Neuronal stem cell (in vitro differentiated cells): ENCODE data around the gene NHS.

ENCODE experiments used
- DNase-seq: peaks from one replicate; pipeline ENCODE4 v3.0.0-alpha.2; 2013; ENCODE audit warnings: low spot score
- H2AFZ ChIP-seq: one replicate; pipeline ENCODE4 v1.6.1; 2013; ENCODE audit warnings: mild to moderate bottlenecking, low read length, inconsistent platforms
- H2AK5ac ChIP-seq: 2 replicates; pipeline ENCODE4 v1.6.1; 2013; ENCODE audit warnings: low read depth, mild to moderate bottlenecking, inconsistent platforms, low read length, moderate library complexity, mixed read lengths
- H2BK120ac ChIP-seq: 2 replicates; pipeline ENCODE4 v1.6.1; 2013; ENCODE audit warnings: low read depth, mild to moderate bottlenecking, inconsistent platforms, low read length, moderate library complexity, mixed read lengths
- H2BK12ac ChIP-seq: one replicate; pipeline ENCODE4 v1.6.1; 2013; ENCODE audit warnings: low read length, inconsistent platforms
- H2BK15ac ChIP-seq: 2 replicates; pipeline ENCODE4 v1.6.1; 2013; ENCODE audit warnings: mild to moderate bottlenecking, low read length, inconsistent platforms, mixed read lengths
- H2BK5ac ChIP-seq: one replicate; pipeline ENCODE4 v1.6.1; 2013; ENCODE audit warnings: inconsistent platforms, mild to moderate bottlenecking, low read length, moderate library complexity
- H3K14ac ChIP-seq: one replicate; pipeline ENCODE4 v1.6.1; 2013; ENCODE audit warnings: low read length, inconsistent platforms
- H3K18ac ChIP-seq: 2 replicates; pipeline ENCODE4 v1.6.1; 2013; ENCODE audit warnings: low read length, inconsistent platforms
- H3K23ac ChIP-seq: 2 replicates; pipeline ENCODE4 v1.6.1; 2013; ENCODE audit warnings: low read depth, mild to moderate bottlenecking, mixed read lengths, low read length, inconsistent platforms; ENCODE audit not compliant: poor library complexity
- H3K27ac ChIP-seq: replicated peaks from 3 replicates; pipeline ENCODE4 v1.5.1; 2013; ENCODE audit warnings: low read length, inconsistent platforms
- H3K27me3 ChIP-seq, 3 experiments: 2 replicates each; pipeline ENCODE4 v1.6.1; 2013; ENCODE audit warnings: low read length in 3 of 3, mild to moderate bottlenecking in 2 of 3, inconsistent platforms in 1 of 3, low read depth in 1 of 3, mixed read lengths in 1 of 3, moderate library complexity in 1 of 3; ENCODE audit not compliant: control insufficient read depth in 3 of 3, insufficient read depth in 3 of 3
- H3K36me3 ChIP-seq, 2 donors: replicated peaks in 1 of 2; 2 replicates each; pipeline ENCODE4 v1.6.1; 2013; ENCODE audit warnings: low read length in 2 of 2; ENCODE audit not compliant: control insufficient read depth in 2 of 2, insufficient read depth in 2 of 2
- H3K4ac ChIP-seq: 2 replicates; pipeline ENCODE4 v1.6.1; 2013; ENCODE audit warnings: inconsistent platforms, mild to moderate bottlenecking, low read length, moderate library complexity
- H3K4me1 ChIP-seq, 2 donors: 1 replicate in 1 of 2; 2 replicates in 1 of 2; pipeline ENCODE4 v1.6.1; 2013; ENCODE audit warnings: low read length in 2 of 2, low read depth in 1 of 2; ENCODE audit not compliant: control insufficient read depth in 2 of 2, insufficient read depth in 1 of 2
- H3K4me2 ChIP-seq: one replicate; pipeline ENCODE4 v1.6.1; 2013; ENCODE audit warnings: mild to moderate bottlenecking, low read length, inconsistent platforms; ENCODE audit not compliant: insufficient read depth, poor library complexity, severe bottlenecking
- H3K4me3 ChIP-seq, 2 donors: 2 replicates each; pipeline ENCODE4 v1.5.1; 2013; ENCODE audit warnings: low read length in 2 of 2, mild to moderate bottlenecking in 2 of 2, inconsistent platforms in 1 of 2, moderate library complexity in 1 of 2
- H3K79me1 ChIP-seq: one replicate; pipeline ENCODE4 v1.6.1; 2013; ENCODE audit warnings: low read depth, mild to moderate bottlenecking, inconsistent platforms, low read length, moderate library complexity
- H3K9ac ChIP-seq: one replicate; pipeline ENCODE4 v1.6.1; 2013; ENCODE audit warnings: mild to moderate bottlenecking, low read depth, low read length, inconsistent platforms; ENCODE audit not compliant: poor library complexity
- H3K9me3 ChIP-seq, 2 donors: replicated peaks in 1 of 2; 2 replicates each; pipeline versions ENCODE3 to v1.6.1; 2013; ENCODE audit warnings: low read length in 2 of 2, mild to moderate bottlenecking in 2 of 2, inconsistent platforms in 1 of 2, low read depth in 1 of 2, mixed read lengths in 1 of 2, moderate library complexity in 1 of 2; ENCODE audit not compliant: control insufficient read depth in 2 of 2, insufficient read depth in 1 of 2
- H4K8ac ChIP-seq: one replicate; pipeline ENCODE4 v1.6.1; 2013; ENCODE audit warnings: low read depth, mild to moderate bottlenecking, inconsistent platforms, low read length, moderate library complexity
- H4K91ac ChIP-seq: one replicate; pipeline ENCODE4 v1.6.1; 2013; ENCODE audit warnings: low read length, low read depth, mild to moderate bottlenecking, inconsistent platforms; ENCODE audit not compliant: poor library complexity
- WGBS, 2 donors: extraction: QIAGEN DNeasy Blood & Tissue Kit; methylation state at CpG; one replicate each; pipeline ENCODE4 v1.1.7; 2013; ENCODE audit warnings: missing lambda C conversion rate in 2 of 2, mixed read lengths in 1 of 2; ENCODE audit not compliant: insufficient read length in 2 of 2, insufficient replicate concordance in 1 of 2; ENCODE audit errors: extremely low coverage in 2 of 2; 5-methylcytosine and 5-hydroxymethylcytosine counted together

Gene NHS

DNA sequence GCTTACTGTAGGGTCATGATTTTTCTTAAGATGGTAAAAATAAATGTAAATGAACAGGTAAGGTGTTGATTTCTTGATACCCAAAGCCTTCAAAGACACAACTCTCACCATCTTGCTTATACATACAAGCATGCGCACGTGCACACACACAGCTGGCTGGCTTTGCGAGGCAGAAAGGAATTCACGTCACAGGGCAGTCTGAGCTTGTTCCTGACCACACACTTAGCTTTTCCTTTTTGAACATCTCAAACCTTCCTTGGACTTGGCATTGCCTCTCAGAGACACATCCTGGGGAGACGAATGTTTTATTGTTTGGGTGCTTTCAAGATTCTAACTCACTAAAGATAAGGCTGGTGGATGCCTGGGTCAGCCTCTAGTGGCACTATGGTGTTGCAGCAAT is 175.0 kb downstream of the NHS start:
- peaks cover 5 to 24% of the 10 kb centered on the region in 2 donors for H3K4me1 ChIP-seq
- no peak overlapping the region for H4K8ac ChIP-seq
- no peak overlapping the region for H3K4ac ChIP-seq
- no peak overlapping the region for H3K18ac ChIP-seq
- no peak overlapping the region for H2AK5ac ChIP-seq
- peak overlapping the region; percentile 2 for H2AFZ ChIP-seq
- no peak overlapping the region for H3K9ac ChIP-seq
- H3K27me3 ChIP-seq = peaks cover 0 to 8% (median 0%) of the 10 kb centered on the region in 3 experiments
- no peaks in the 10 kb centered on the region for H3K36me3 ChIP-seq
- no peaks in the 10 kb centered on the region for H3K9me3 ChIP-seq
- no peak for DNase-seq
- H2BK15ac ChIP-seq = no peak overlapping the region
- no peak overlapping the region for H3K27ac ChIP-seq
- no peak overlapping the region for H3K4me2 ChIP-seq
- no peak overlapping the region for H3K14ac ChIP-seq
- H2BK12ac ChIP-seq = no peak overlapping the region
- no peak overlapping the region for H4K91ac ChIP-seq
- no peak overlapping the region for H3K4me3 ChIP-seq
- no peak overlapping the region for H3K23ac ChIP-seq
- no peak overlapping the region for H2BK5ac ChIP-seq
- H3K79me1 ChIP-seq = no peaks in the 10 kb centered on the region
- no CpG with 5 or more reads among the region's 5 CpGs for WGBS, 2 donors
- H2BK120ac ChIP-seq = no peak overlapping the region

DNA sequence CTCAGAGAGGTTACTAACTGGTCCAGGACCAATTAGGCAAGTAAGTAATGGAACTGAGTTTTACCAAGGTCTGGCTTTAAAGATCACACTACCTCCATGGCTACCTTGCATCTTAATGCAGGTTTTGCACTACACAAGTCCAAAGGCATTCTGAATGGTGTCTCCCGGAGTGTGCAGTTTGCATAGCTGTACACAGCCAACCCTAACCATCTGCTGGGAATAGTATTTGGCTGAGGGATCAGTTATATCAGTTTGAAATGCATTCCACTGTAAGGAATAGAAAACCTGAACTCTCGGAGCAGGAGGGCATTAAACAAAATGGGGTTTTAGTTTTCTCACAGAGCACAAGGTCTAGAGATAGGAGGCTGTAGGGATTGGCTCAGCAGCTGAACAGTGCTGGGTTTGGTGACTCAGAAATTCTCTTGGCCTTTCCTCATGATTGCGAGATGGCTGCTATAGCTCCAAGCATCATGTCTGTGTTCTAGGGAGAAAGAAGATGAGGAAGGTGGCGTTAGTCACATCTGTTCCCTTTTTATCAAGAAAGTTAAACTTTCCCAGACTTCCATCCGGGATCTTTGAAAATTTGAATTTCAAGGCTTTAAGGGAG is 177.1 kb downstream of the NHS start:
- H3K14ac ChIP-seq = no peak overlapping the region
- no CpG with 5 or more reads among the region's 5 CpGs for WGBS, 2 donors
- DNase-seq = no peak
- peaks cover 0 to 8% (median 0%) of the 10 kb centered on the region in 3 experiments for H3K27me3 ChIP-seq
- no peak overlapping the region for H4K8ac ChIP-seq
- no peak overlapping the region for H2BK120ac ChIP-seq
- H2BK12ac ChIP-seq = no peak overlapping the region
- no peak overlapping the region for H2BK15ac ChIP-seq
- H3K18ac ChIP-seq = no peak overlapping the region
- H2AFZ ChIP-seq = no peak overlapping the region
- H2BK5ac ChIP-seq = no peak overlapping the region
- no peak overlapping the region for H3K4me3 ChIP-seq
- H3K4me2 ChIP-seq = no peak overlapping the region
- peaks cover 5 to 24% of the 10 kb centered on the region in 2 donors for H3K4me1 ChIP-seq
- no peak overlapping the region for H3K9ac ChIP-seq
- H3K23ac ChIP-seq = no peak overlapping the region
- H3K4ac ChIP-seq = no peak overlapping the region
- no peaks in the 10 kb centered on the region for H3K36me3 ChIP-seq
- no peaks in the 10 kb centered on the region for H3K79me1 ChIP-seq
- no peak overlapping the region for H2AK5ac ChIP-seq
- H3K9me3 ChIP-seq = no peaks in the 10 kb centered on the region
- H3K27ac ChIP-seq = no peak overlapping the region
- H4K91ac ChIP-seq = no peak overlapping the region

DNA sequence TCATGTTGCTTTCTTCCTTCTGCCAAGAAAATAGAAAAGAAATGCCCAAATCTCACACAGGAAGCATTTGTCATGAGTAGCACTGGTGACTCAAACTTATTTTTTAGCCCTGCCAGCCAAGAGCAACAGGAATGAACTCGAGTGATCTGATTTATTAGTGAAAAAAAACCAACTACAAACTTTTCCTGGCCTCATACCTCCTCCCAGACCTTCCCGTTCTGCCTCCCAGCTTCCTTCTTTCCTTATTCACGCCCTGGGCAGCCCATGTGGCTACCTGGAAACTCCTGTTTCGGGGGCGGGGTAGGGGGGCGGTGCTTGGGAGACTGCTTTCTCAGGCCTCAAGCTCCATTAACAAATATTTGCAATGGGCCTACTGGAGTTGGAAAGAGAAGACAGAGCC is 178.5 kb downstream of the NHS start:
- H3K9ac ChIP-seq = no peak overlapping the region
- peaks cover 3 to 18% of the 10 kb centered on the region in 2 donors for H3K4me1 ChIP-seq
- H4K91ac ChIP-seq = no peak overlapping the region
- H3K4me2 ChIP-seq = no peak overlapping the region
- H3K4me3 ChIP-seq = no peak overlapping the region
- no peak overlapping the region for H2BK5ac ChIP-seq
- H2BK12ac ChIP-seq = no peak overlapping the region
- H3K18ac ChIP-seq = no peak overlapping the region
- no peak overlapping the region for H3K27ac ChIP-seq
- no peak overlapping the region for H3K4ac ChIP-seq
- WGBS, 2 donors = no CpG with 5 or more reads among the region's 6 CpGs
- no peak overlapping the region for H2AK5ac ChIP-seq
- H3K23ac ChIP-seq = no peak overlapping the region
- no peaks in the 10 kb centered on the region for H3K9me3 ChIP-seq
- H2AFZ ChIP-seq = no peak overlapping the region
- H2BK120ac ChIP-seq = no peak overlapping the region
- H3K14ac ChIP-seq = no peak overlapping the region
- H3K27me3 ChIP-seq = peaks cover 0 to 11% (median 0%) of the 10 kb centered on the region in 3 experiments
- no peak overlapping the region for H2BK15ac ChIP-seq
- H3K36me3 ChIP-seq = no peaks in the 10 kb centered on the region
- no peak overlapping the region for H4K8ac ChIP-seq
- no peaks in the 10 kb centered on the region for H3K79me1 ChIP-seq
- no peak for DNase-seq

DNA sequence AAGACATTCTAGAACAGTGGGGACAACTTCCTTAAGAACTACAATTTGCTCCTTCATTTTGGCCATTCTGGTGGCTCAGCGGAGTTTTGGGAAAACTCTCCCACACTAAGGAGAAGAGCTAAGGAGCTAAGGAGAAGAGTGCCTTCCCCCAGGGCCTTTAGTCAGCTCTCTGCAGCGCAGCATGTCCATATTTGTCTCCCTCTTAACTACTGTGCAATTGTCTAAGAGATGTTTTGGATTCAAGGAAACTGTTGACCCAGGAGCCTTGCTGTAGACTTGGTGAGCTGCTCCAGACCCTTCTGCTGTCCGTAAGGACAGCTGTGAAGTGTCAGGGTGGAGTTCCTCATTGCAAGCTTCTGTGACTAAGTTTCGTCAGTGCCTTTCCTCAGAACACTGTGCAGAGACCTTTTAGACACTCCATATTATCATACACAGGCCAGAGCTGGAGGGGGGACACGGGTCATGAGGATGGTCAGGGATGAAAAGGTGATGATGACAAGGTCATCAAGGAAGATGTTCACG is 179.0 kb downstream of the NHS start:
- Histone ChIP-seq H3K4me3 (no peak overlapping the region), H2BK120ac (no peak overlapping the region), H3K9me3 (no peaks in the 10 kb centered on the region), H3K36me3 (no peaks in the 10 kb centered on the region), H2AFZ (no peak overlapping the region), H3K14ac (no peak overlapping the region), H2BK5ac (no peak overlapping the region), H2BK12ac (no peak overlapping the region), H3K4me1 (peaks cover 3 to 14% of the 10 kb centered on the region in 2 donors), H3K23ac (no peak overlapping the region), H3K27me3 (peaks cover 0 to 11% (median 0%) of the 10 kb centered on the region in 3 experiments), H4K91ac (no peak overlapping the region), H3K4me2 (no peak overlapping the region), H3K79me1 (no peaks in the 10 kb centered on the region), H3K27ac (no peak overlapping the region), H4K8ac (no peak overlapping the region), H3K18ac (no peak overlapping the region), H2BK15ac (no peak overlapping the region), H3K4ac (no peak overlapping the region), H2AK5ac (no peak overlapping the region), H3K9ac (no peak overlapping the region)
- no peak for DNase-seq
- no CpG with 5 or more reads among the region's 6 CpGs for WGBS, 2 donors
